ENCODE results near the gene SLAIN2.

The SLAIN2 gene

GRCh38 chr4:48334900-48335384 is 6.4 kb upstream of the SLAIN2 start:
- DNase-seq, result no peak

- DNase-seq, result no peak
Measured at GRCh38 chr4:48336146-48336870, 5.0 kb upstream of the SLAIN2 start.

DNA sequence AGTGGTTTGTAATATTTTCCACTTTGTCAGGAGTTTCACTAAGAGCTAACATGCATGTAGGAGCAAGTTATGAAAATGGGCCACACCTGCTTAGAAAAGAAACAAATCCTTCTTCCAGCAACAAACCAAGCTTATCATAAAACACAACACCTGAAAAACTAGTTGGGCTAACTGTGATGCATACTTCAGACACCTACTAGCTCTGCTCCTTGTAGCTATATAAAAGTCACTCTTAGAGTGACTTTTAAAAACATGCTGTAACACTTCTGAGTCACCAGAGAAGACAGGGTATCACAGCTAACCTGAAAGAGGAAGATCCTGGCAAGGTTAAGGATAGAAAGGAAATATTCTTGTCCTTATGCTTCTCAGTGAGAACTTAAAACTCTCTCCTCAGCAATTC is 3.6 kb upstream of the SLAIN2 start:
- no peak for DNase-seq

- DNase-seq, result no peak
Measured at GRCh38 chr4:48339642-48340041, 1.7 kb upstream of the SLAIN2 start.

DNA sequence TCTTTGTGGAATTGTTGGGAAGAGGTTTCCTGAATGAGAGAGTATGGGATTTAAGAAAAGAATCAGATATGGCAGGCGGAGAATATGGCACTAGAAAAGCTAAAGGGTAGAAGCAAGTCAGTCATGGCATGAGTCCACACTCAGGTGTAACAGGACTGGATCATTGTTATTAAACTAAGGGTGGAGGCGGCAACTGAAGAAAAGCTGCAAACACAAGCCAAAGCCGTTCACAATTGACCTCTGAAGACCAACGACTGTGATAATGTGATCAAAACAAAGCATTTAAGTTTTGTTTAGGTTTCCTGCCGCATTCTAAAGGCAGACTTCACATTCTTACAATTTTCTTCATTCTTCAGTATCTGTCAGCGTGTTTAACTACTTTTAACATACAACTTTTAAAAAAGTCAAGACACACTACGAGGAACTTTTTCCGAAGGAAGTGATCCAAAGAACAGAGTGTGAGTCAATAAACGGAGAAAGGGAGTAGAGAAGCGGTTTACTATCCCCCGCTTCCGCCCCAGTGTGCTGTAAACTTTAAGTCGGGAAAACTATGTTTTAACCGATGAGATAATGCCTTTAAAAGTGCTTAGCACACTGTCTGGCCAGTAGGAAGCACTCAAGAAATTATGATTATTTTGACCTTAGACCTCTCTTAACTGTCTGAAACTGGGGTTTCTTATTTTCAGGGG is 909 bp upstream of the SLAIN2 start:
- no peak for DNase-seq

- no peak for DNase-seq
Measured at GRCh38 chr4:48341776-48342605, 662 bp downstream of the SLAIN2 start.

GRCh38 chr4:48342606-48342880 is 1.2 kb downstream of the SLAIN2 start:
- no peak for DNase-seq

DNA sequence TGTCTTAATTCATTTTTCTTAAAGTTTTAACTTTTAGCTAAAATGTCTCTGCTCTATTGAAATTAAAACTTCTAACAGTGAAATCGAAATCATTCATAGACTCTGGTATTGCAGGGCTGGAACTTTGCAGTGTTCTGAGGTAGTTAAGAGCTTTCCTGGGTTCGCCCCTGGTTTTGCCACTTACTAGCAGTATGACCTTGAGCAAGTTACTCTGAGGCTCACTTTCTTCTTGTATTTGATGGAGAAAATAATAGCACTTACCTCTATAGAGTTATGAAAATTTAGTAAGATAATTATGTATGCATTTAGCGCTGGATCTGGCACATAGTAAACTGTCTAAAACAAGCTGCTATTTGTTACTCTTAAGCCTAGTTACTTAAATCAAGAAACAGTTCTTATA is 1.7 kb downstream of the SLAIN2 start:
- no peak for DNase-seq

DNA sequence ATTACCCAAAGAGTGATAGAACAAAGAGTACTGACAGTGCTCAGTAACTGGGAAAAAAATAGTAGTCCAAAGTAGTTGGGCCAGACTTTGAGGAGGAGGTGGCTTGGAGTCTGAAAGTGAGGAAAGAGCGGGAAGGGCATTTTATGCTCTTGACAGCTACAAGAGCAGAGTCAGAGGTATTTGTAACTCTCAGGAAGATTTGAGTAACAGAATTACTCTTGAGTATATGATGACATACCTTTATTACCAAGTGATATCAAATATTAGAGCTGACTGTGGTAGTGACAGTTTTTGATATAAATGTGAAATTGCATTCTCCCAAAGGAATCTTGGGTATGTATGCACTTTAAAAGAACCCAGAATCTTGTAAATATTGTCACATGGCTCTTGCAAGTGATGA is 2.2 kb downstream of the SLAIN2 start:
- no peak for DNase-seq

DNA sequence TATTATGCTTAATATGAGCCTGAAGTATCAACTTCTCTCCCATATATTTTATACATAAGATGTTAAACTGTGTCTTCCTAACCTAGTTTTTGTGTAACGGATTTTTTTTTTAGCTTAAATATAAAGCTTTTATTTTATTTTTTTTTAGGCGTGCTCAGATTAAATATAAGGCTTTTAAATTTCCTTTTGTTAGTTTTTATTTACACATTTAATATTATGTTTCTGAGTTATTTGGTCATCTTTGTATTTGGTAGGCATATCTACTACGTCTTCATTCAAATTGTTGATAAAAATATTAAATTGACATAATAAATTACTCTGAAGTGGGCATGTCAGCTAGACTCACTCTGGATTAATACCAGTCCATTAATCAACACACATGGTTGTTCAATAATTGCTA is 4.2 kb downstream of the SLAIN2 start:
- no peak for DNase-seq

GRCh38 chr4:48346594-48346993 is 5.3 kb downstream of the SLAIN2 start:
- no peak for DNase-seq

DNA sequence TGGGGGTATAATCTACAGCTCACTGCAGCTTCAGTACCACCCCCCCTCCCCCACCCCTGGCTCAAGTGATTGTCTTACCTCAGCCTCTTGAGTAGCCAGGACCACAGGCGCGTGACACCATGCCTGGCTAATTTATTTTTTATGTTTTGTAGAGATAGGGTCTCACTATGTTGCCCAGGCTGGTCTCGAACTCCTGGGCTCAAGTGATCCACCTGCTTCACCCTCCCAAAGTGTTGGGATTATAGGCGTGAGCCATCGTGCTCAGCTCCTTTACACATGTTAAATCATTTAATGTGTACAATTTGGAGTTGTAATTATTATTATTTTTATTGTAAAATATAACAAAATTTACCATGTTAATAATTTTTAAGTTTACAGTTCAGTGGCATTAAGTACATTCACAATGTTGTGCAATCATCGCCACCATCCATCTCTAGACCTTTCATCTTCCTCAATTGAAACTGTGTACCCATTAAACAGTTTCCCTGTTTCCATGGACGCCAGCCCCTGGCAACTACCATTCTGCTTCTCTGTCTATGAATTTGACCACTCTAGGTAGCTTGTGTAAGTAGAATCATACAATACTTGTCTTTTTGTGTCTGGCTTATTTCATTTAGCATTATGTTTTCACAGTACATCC is 6.1 kb downstream of the SLAIN2 start:
- no peak for DNase-seq

DNA sequence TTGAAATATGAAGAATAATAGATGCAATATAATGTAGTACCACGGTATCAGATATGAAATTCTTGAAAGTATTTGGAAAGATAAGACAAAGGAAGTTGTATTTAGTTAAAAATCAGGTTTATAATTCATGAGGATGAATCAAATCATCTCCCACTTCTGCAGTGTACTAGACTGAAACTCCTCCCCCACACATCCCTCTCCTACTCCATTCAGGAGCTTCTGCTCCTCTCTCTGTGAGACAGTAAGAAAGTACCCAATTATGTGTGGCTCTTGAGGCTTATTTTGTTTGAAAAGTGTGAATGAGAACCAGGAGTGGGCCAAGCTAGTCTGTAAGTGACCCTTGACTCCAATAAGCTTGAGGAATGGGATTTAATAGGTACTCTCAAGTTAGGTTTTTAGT is 9.5 kb downstream of the SLAIN2 start:
- no peak for DNase-seq

GRCh38 chr4:48352793-48353192 is 11.5 kb downstream of the SLAIN2 start:
- no peak for DNase-seq

GRCh38 chr4:48356355-48356754 is 15.0 kb downstream of the SLAIN2 start:
- no peak for DNase-seq

- no peak for DNase-seq
Measured at GRCh38 chr4:48360285-48361011, 19.1 kb downstream of the SLAIN2 start.

DNA sequence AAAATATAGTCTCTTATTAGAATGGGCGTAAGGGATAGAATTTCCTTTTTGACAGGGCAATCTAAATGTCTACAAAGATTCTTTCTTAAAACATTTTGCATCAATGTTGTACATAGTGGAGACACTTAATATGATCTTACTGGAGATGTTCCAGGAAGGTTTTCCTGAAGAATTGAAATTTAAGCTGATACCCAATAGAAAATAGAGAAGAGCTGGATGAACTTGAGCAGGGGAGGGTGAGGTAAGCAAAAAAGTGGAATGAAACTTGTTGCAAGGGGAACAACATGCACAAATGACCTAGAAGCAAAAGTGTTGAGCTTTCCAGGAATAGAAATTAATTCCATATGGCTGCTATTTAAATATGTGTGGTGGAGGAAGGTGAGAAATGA is 19.7 kb downstream of the SLAIN2 start:
- DNase-seq, result no peak

- DNase-seq, result no peak
Measured at GRCh38 chr4:48366611-48367010, 25.3 kb downstream of the SLAIN2 start.

DNA sequence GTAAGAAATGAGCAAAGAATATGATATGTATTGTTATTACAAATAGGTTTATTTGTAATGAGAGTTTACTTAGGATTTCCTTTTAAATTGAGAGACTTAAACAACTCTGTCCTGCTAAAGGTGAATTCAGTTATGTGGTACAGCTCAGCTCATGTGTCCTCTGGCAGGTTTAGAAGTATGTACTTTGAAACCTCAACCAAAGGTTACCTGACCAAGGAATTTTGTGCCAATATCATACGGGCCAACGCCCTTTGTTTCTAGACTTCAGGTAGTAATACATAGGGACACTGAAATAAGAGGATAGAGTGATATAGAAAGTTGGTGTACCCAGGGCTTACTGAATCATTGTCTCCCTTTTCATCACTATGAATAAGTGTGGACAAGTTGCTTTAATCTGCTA is 25.7 kb downstream of the SLAIN2 start:
- no peak for DNase-seq

DNA sequence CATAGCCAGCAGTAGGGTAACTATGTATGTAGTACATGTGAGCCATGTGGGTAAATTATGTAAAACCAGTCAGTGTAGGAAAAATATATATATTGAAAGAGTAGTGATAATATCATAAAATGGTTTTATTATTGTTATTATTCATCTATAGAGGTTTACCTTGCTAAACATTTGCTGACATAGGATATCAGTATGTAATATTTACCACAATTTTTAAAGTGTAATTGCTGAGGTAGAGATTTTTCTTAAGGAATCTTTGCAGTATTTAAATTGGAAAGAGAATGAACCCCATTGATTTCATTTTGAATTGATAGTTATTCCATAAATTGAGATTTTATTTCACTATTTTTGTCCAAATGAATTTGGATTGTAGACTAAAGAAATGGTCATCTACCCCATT is 27.1 kb downstream of the SLAIN2 start:
- DNase-seq, result no peak

DNA sequence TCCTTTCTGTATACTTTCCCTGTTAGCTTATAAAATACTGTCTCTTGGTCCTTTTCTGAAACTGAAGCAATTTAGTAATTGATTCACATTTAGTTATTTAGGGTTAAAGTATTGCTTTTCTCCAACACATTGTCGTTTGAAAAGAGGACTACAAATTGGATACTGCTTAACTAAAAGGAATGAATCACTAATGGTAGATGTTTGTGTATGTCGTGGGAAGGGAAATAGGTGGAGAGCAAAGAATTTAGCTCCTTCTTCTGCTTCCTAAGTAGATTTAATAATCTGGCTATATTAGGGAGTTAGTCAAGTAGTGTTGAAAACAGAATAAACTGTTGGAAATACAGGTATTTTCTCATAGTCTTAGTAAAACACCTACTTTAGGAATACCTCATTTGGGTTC is 27.9 kb downstream of the SLAIN2 start:
- no peak for DNase-seq

DNA sequence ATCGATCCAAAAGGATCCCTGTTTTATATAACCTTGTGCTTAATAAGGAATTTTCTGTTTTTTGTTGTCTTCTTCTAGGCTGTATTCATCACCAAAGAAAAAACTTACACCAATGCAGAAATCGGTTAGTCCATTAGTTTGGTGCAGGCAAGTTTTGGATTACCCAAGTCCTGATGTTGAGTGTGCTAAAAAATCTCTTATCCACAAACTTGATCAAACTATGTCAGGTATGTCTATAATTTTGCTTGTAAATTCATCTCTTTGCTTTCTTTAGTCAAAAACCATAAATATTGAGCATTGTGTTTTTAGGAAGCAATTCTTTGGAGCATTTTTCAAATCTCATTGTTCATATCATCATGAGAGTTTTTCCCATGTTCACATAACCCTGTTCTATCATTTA is 28.4 kb downstream of the SLAIN2 start:
- DNase-seq, result no peak

Data from NCI-H524 treated with DMSO at 0.1 percent for 48 hours (cell line).